Endothelial cell (in vitro differentiated cells): ENCODE results near the gene IL6R. TPM values are rescaled to one million over a fixed set of nuclear protein-coding genes. Genes with fewer than 3 reads are reported as not detected.

Experiments used
- DNase-seq: peaks from one replicate; pipeline ENCODE4 v3.0.0; 2021; ENCODE audit warnings: low spot score
- H3K27ac Mint-ChIP-seq: one replicate; pipeline ENCODE4 v1.8.0; 2021; ENCODE audit warnings: mixed read lengths, inconsistent platforms; ENCODE audit not compliant: unreplicated experiment
- H3K27me3 Mint-ChIP-seq: one replicate; pipeline ENCODE4 v1.8.0; 2021; ENCODE audit warnings: mild to moderate bottlenecking, moderate library complexity, mixed read lengths, inconsistent platforms; ENCODE audit not compliant: unreplicated experiment
- H3K36me3 Mint-ChIP-seq: one replicate; pipeline ENCODE4 v1.8.0; 2021; ENCODE audit warnings: mild to moderate bottlenecking, low read depth, mixed read lengths, inconsistent platforms; ENCODE audit not compliant: unreplicated experiment
- H3K4me1 Mint-ChIP-seq: one replicate; pipeline ENCODE4 v1.8.0; 2021; ENCODE audit warnings: mild to moderate bottlenecking, mixed read lengths, inconsistent platforms; ENCODE audit not compliant: unreplicated experiment
- H3K4me3 Mint-ChIP-seq: one replicate; pipeline ENCODE4 v1.8.0; 2021; ENCODE audit warnings: mild to moderate bottlenecking, mixed read lengths, inconsistent platforms; ENCODE audit not compliant: unreplicated experiment
- H3K9me3 Mint-ChIP-seq: one replicate; pipeline ENCODE4 v1.8.0; 2021; ENCODE audit warnings: mixed read lengths, inconsistent platforms; ENCODE audit not compliant: unreplicated experiment
- CTCF ChIP-seq: fragments of 200-600 bp; sonication (generic); IDR thresholded peaks from one replicate; pipeline ENCODE4 v1.5.0; 2021; ENCODE audit warnings: antibody characterized with exemption; ENCODE audit not compliant: unreplicated experiment
- total RNA-seq: library from RNA; stranded (reverse); fragmentation: NEBNext Ultra II Directional; extraction: Animal tissue kit (Norgen Biotek cat#: 25700); gene quantifications from one replicate; pipeline ENCODE4 v1.2.1, GENCODE V29; 2021; ENCODE audit not compliant: unreplicated experiment

Gene IL6R
- total RNA-seq, 1 donor from 2014 or later = 1.0 TPM

GRCh38 chr1:154422521-154422920 is 17.4 kb downstream of the IL6R start:
- no peak for TF ChIP-seq CTCF
- Mint-ChIP-seq H3K27ac (no peak overlapping the region), H3K4me1 (peaks cover 16% of the 10 kb centered on the region), H3K36me3 (no peaks in the 10 kb centered on the region), H3K9me3 (no peaks in the 10 kb centered on the region), H3K27me3 (peaks cover 7% of the 10 kb centered on the region), H3K4me3 (no peak overlapping the region)
- DNase-seq = no peak

GRCh38 chr1:154423304-154423987 is 18.3 kb downstream of the IL6R start:
- H3K27me3 Mint-ChIP-seq = peaks cover 9% of the 10 kb centered on the region
- H3K4me1 Mint-ChIP-seq = peaks cover 16% of the 10 kb centered on the region
- H3K4me3 Mint-ChIP-seq = no peak overlapping the region
- no peak for DNase-seq
- no peak for TF ChIP-seq CTCF
- H3K36me3 Mint-ChIP-seq = peaks cover under 1% of the 10 kb centered on the region
- H3K27ac Mint-ChIP-seq = peak overlapping the region; percentile 32
- no peaks in the 10 kb centered on the region for H3K9me3 Mint-ChIP-seq

GRCh38 chr1:154423988-154424326 is 18.8 kb downstream of the IL6R start:
- no peaks in the 10 kb centered on the region for H3K9me3 Mint-ChIP-seq
- H3K27me3 Mint-ChIP-seq = peaks cover 10% of the 10 kb centered on the region
- H3K4me3 Mint-ChIP-seq = no peak overlapping the region
- H3K27ac Mint-ChIP-seq = peak overlapping the region; percentile 32
- H3K4me1 Mint-ChIP-seq = peaks cover 16% of the 10 kb centered on the region
- no peak for TF ChIP-seq CTCF
- no peak for DNase-seq
- peaks cover 3% of the 10 kb centered on the region for H3K36me3 Mint-ChIP-seq

- no peak for DNase-seq
- Mint-ChIP-seq H3K9me3 (no peaks in the 10 kb centered on the region), H3K27me3 (peaks cover 10% of the 10 kb centered on the region), H3K36me3 (peaks cover 3% of the 10 kb centered on the region), H3K4me3 (no peak overlapping the region), H3K4me1 (peaks cover 12% of the 10 kb centered on the region), H3K27ac (no peak overlapping the region)
- TF ChIP-seq CTCF = no peak
Observed at GRCh38 chr1:154425172-154425571, 20.0 kb downstream of the IL6R start.

GRCh38 chr1:154427173-154428139 is 22.3 kb downstream of the IL6R start:
- DNase-seq = no peak
- H3K4me1 Mint-ChIP-seq = peaks cover 15% of the 10 kb centered on the region
- H3K36me3 Mint-ChIP-seq = peaks cover 3% of the 10 kb centered on the region
- no peaks in the 10 kb centered on the region for H3K9me3 Mint-ChIP-seq
- no peak for TF ChIP-seq CTCF
- H3K4me3 Mint-ChIP-seq = no peak overlapping the region
- H3K27ac Mint-ChIP-seq = no peak overlapping the region
- H3K27me3 Mint-ChIP-seq = peaks cover 8% of the 10 kb centered on the region
